HG03558 (cell line): ENCODE measurements around the gene TRIAP1.
A peak's percentile ranks its signal among the peaks of the same experiment; 100 is the strongest.
"Not testable (repeated sequence)": the region's sequence is repeated elsewhere in the genome, so short reads cannot be mapped to it uniquely, and the experiment has no call there.

Experiments used
- ATAC-seq: cut with Tn5 transposase; IDR thresholded peaks from one replicate; pipeline ENCODE4 v1.9.1; 2021; ENCODE audit warnings: moderate number of reproducible peaks; ENCODE audit not compliant: unreplicated experiment; ENCODE audit errors: extremely low read depth

TRIAP1 gene

DNA sequence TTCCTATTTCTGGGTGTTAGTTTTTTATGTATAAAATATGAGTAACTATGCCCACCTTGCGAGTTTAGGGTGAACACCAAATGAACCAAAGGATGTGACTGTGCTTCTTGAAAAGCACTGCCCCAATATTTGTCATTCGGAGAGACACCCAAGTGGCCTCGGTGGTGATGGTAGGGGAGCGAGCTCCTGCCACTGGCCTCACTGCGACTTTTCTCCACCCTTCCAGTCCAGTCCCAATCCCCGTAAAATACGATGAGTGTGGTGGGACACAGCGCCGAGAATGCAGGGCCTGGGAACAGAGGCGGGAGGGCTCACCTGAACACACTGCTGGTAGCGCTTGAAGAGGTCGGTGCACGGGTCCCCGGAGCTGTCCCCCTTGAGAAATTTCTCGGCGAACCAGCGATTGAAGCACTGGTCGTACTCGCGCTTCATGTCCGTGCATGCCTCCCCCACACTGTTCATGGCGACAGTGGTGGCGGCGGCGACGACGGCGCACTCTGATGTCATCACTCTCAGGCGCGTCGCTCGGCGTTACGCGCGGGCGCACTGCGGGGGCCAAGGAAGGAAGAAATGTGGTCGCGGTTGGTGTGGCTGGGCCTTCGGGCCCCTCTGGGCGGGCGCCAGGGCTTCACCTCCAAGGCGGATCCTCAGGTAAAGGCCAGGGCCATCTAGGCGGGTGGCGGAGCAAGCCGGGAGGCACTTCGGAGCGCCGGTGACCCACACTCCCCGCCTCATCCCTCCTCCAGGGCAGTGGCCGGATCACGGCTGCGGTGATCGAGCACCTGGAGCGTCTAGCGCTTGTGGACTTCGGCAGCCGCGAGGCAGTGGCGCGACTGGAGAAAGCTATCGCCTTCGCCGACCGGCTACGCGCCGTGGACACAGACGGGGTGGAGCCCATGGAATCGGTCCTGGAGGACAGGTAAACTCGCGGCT, at the start of gene TRIAP1, which contains the start of gene GATC:
TSS of gene TRIAP1 (minus strand) at position 474 of the 933 bp plus-strand sequence. CDS start at position 462, 12 bp downstream.
TSS of gene GATC (plus strand) at position 534 of the 933 bp plus-strand sequence. CDS start at position 571, 37 bp downstream.
- peak; percentile 79 for ATAC-seq

DNA sequence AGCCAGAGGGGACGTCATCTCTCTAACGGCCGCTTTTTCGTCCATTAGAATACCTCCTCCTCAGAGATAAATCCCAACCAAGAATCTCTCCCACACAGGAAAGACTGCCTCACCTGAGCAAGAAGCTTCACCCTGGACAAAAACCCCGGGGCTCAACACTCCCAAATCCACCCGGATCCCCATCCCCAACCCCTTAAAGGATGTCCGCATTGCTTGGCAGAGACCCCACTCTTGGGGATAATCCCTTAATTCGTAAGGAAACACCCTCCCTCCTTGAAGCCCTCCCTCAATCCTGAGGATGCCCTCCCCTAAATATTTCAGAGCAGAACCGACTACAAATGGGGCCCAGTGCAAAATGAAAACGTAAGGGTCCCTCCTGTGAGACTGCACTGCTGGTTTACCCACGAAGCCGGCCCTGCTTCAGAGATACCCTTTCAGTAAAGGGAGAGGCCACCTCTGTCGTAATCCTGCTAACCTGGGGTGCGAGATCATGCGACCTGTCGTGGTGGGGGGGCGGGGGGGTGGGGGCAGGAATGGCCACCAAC, 49.1 kb upstream of the TRIAP1 start:
- ATAC-seq, result no peak

DNA sequence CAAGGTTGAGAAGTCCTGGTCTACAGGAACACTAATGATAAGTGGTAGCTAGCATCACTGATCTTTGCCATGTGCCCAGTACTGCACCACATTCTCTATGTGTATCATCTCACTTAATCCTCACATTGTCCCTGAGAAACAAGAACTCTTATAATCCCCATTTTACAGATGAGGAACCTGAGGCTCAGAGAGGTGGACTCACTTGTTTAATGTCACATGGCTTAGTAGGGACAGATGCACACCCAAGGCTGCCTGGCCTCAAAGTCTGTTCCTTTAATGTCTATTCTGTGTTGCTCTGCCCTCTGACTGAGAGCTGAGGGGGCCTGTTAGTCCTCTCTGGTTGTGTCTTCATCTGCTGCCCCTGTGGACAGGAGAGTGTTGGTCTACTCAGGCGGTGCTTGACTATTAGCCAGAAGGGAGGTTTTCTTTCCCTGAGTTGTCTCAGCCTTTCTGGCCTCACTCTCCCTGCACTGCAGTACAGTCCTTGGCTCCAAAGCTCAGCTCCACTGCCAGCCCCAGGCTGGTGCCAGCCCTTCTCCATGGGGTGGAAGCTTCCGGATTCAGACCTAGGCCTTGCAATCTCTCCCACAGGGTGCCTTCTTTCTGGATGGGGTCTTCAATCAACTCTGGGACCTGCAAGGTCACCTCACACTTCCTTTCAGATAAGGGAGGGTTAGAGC, 44.8 kb upstream of the TRIAP1 start:
- ATAC-seq, result no peak

DNA sequence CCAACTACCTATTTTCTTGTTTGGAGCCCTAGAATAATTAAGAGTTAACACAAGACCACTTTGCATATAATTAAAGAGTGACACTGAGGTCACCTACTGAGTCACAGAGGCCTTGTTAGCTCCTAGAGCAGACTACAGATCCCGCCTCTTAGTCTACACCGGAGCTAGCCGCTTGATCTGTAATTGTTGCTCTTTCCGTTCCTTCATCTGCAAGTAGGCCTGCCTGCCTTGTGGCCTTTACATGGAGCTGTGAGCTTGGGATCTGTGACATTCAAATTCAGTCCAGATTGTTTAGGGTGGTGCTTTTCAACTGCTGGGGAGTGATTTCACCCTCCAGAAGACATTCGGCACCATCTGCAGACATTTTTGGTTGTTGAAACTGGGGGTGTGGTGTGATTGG, 44.1 kb upstream of the TRIAP1 start:
- no peak for ATAC-seq

DNA sequence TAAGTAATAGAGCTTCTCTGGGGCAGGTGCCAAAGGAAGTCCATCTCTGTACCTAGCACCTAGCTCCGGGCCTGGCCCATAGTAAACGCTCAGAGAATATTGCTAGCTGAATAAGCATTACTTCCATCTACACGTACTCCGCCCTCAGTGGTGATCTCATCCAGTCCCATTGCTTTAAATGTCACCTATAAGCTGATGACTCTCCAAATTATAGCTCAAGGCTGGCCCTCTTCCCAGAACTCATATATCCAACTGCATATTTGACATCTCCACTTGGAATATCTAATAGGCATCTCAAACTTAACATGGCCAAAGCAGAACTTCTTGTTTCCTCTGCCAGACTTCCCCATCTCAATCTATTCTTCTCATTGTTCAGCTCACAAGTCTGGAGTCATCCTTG, 42.8 kb upstream of the TRIAP1 start:
- ATAC-seq, result no peak

DNA sequence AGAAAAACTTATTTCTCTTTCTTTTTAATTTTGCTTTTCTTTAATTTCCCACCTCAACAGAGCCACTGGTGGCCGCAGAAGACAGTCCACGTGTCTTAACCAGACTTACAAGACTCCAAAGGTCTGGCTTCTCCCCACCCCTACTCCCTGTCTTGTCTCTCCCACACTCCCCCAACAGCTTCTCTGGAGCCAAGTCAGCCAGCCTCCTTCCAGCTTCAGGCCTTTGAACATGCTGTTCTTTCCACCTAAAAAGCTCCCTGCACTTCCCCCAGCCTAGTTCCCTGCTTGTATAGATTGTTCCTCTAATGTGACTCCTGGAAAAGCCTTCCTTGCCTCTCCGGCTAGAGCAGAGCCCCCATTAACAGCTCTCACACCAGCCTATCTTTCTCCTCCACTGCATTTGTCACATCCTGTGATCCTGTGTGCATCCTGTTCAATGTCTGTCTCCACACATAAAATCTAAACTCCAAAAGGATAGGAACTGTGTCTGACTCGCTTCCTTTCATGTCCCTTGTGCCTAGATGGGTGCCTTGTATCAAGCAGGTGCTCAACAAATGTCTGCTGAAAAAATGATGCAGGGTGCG, 42.0 kb upstream of the TRIAP1 start:
- no peak for ATAC-seq

DNA sequence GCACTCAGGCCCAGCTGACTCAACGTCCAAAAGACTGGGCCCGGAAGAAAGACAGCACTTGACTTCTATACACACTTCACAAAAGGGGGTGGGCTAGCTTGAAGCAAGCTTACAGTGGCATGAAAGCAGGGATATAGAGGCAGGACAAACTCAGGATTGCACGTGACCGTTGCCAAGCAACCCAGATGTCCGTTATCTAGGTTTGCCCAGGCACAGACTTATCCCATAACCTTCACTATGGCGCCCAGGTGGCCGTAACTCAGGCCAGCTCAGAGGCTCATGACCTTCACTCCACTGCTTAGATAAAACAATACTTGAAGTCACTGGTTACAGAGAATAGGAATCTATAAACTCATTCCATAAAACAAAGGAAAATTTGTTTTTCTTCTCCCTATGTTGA, 41.4 kb upstream of the TRIAP1 start:
- not testable (repeated sequence) for ATAC-seq

DNA sequence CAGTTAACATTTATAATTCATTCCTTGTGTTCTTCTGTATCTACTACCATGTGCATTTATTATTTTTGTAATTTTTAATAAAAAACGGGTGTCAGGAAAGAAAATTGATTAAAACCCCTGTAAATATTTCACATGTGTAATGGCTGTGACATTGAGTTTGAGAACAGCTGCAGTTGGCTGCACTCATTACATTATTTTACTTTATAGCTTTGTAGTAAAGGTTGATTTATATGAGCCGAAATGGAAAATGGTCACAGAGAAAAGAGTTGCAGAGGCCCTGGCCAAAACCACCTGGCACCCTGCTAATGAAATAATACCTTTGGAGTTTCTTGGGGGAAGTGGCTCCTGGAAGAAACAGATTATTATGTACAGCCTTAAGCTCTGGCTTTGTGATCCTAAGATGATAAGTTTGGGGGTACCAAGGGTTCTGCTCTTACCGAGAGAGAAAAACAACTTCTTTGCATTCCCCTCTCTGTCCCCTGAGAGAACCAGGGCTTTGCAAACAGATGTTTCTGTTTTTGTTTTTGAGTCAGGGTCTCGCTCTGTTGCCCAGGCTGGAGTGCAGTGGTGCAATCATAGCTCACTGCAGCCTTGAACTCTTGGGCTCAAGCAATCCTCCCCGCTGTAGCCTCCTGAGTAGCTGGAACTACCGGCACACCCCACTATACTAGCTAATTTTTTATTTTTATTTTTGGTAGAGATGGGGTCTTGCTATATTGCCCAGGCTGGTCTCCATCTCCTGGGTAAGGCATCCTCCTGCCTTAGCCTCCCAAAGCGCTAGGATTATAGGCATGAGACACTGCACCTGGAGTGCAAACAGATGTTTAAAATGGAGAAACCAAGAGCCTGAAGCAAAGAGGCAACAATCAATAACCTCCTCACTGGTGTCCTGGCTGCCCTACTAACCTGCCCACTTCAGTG, 40.0 kb upstream of the TRIAP1 start:
- no peak for ATAC-seq

DNA sequence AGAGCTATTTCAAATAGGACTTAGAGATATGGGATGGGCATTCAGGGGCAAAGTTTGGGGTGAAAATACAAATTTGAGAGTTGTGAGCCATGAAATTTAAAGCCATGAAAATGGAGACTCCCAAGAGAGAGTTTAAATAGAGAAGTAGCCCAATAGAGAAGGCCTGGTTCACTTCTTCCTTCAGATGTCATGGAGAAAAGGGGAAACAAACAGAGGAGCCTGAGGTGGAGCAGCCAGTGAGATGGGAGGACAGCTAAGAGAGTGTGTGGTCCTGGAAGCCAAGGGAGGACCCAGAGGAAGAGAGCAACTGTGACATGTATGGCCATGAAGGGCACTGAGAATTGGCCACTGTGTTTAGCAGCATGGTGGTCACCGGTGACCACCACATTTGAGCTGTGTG, 37.4 kb upstream of the TRIAP1 start:
- ATAC-seq, result no peak

DNA sequence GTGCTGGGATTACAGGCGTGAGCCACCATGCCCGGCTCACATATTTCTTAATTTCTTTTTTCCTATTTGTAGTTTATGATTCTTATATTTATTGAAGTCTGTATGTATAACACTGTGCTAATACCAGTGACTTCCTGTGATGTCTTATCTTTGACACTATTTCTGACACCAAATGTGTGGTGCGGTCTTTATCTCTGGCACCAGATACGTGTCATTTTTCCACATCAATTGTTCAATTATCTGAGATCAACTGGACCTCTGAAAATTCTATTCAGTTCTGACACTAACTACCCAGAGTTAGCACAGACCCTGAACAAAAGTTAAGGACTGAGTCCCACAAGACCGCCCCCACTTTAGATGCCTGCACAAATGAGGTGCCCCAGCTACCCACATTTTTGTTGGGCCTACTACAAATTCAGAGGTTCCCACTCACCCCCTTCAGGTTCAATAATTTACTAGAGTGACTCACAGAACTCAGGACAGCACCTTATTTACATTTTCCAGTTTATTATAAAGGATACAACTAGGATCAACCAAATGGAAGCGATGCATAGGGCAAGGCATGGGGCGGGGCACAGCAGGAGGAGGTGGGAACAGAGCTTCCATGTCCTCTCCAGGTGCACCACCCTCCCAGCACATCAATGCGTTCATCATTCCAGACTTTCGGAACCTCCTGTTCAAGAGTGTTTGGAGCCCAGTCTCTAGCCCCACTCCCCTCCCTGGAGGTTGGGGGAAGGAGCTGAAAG, 35.0 kb upstream of the TRIAP1 start:
- ATAC-seq, result no peak

DNA sequence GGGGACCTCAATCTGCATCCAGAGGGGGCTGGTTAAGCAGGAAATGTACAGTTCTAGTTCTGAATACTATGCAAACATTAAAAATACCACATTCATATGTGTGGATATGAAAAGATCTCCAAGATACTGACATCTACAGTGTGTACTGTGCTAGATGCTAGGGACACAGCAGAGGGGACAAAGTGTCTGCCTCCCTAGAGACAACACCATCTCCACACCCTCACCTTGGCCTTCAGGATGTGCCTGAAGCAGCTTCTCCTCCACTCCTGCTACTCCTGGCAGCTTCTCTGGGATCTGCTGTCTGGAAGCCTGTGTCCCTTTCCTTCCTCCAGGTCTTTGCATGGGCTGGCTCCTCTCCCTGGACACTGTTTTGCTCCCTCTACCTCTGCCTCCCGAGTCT, 34.0 kb upstream of the TRIAP1 start:
- ATAC-seq, result no peak

DNA sequence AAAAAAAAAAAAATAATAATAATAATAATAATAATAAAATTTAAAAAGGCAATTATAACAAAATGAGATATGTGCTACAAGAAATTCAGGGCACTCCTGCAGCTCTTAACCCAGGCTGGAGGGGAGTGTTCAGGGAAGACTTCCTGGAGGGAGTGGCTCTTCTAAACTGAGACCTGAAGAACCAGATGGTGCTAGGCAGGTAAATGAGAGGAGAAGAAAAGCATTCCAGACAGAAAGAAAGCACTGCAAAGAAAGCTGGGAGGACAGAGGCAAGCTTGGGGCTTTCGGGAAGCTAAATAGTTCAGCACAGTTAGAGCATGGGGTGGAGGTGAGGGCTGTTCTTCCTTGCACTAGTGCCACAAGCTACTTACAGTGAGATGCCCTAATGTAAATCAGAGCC, 33.3 kb upstream of the TRIAP1 start:
- no peak for ATAC-seq

DNA sequence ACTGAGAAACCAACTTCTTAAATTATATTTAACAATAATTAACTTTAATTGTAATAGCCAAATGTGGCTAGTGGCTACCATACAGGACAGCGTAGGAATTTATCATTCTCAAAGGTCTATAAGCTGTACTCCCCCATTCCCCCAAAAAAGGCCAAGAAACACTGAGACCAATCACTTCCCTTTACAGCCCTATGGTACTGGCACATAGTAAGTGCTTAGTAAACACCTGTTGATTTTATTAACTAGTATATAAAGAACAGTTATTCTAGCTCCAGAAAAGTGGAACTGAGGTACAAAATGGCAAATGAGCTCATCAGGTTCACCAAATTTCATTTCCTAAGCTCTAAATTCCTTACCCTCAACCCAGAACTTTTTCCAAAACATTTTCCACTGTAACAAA, 29.5 kb upstream of the TRIAP1 start:
- ATAC-seq, result no peak

DNA sequence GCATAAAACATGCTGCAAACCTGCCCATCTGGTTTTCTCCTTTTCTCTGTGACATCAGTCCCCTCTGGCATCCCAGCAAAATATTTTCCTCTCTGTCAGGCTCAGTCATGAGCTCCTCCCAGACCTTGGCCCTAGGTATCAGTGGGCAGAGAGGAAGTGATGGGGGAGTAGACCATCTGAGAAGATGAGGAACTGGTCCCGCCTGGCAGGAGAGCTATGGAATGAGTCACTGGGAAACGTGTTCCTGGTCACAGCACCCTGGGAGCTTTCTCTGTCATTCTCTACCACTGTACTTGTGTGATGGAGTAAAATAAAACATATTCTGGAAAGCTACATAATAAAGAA, 28.4 kb upstream of the TRIAP1 start:
- no peak for ATAC-seq

DNA sequence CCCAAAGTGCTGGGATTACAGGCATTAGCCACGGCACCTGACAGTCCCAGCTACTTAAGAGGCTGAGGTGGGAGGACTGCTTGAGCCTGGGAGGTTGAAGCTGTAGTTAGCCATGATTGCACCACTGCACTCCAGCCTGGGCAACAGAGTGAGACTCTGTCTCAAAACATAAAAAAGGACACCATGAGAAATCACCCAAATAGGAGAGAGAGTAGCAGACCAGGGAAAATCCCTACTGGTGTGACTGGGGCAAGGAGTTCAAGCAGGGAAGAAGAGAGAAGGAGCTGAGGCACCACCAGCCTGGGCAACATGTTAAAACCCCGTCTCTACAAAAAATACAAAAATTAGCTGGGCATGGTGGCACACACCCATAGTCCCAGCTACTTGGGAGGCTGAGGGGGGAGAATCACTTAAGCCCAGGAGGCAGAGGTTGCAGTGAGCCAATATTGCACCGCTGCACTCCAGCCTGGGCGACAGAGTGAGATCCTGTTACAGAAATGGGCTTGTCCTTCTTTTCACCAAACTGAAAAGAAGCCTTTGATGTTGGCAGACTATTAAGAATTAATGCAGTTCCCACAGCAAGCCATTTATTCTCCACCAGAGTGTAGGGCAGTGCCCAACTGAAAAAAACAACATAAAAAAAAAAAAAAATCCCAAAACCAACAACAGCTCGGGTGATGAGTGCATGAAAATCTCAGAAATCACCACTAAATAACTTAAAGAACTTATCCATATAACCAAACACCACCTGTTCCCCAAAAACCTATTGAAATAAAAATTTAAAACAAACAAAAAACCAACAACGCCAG, 27.8 kb upstream of the TRIAP1 start:
- no peak for ATAC-seq

DNA sequence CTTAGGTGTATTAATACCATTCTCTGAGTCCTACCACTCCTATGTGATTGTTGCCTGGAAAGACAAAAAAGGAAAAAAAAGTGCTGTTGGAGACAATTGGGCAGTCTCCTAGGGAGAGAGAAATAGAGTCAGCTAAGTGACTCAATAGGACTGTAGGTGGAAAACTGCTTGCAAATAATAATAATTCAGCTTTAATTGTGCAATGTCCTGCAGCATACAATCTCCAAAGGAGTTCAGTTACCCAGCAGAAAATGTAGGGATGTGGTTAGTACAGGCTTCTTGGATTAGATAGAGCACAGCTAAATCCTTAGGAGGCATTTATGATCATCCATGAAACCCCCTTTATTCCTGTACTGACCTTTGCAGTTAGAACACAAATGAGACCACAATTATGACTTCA, 26.3 kb upstream of the TRIAP1 start:
- no peak for ATAC-seq

DNA sequence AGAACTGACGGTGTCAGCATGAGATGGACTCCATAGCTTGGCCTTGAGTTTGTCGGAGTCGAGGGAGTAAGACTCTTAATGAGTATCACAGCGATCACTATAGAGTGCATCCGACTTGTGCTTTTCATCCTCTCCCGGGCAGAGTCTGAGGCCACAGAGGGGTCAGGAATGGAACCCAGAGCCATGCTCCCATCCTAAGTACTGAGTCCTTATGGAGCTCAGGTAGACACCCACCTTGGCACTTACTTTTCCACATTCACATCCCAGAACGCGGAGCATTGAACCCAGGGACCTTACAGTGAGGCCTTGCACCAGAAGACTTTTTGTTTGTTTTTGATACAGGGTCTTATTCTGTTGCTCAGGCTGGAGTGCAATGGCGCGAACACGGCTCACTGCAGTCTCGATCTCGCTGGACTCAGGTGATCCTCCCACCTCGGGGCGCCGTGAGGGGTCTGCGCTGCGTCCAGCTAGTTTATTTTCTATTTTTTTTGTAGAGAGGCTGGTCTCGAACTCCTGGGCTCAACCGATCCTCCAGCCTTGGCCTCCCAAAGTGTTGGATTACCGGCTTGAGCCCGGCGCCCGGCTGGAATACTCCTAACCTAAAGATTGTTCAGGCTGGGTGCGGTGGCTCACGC, 24.1 kb upstream of the TRIAP1 start:
- ATAC-seq, result no peak
